ENCODE measurements around the gene SLC35D3. TPM values are rescaled to one million over a fixed set of nuclear protein-coding genes. Genes with fewer than 3 reads are reported as not detected.
"Not testable (repeated sequence)": the region's sequence is repeated elsewhere in the genome, so short reads cannot be mapped to it uniquely, and the experiment has no call there.

Gene SLC35D3
- total RNA-seq, 6 experiments from 2014 or later, result not detected

- Histone ChIP-seq H3K27ac (no peak overlapping the region), H3K27me3 (no peaks in the 10 kb centered on the region), H3K36me3 (no peaks in the 10 kb centered on the region), H3K4me1 (no peaks in the 10 kb centered on the region), H3K9me3 (no peaks in the 10 kb centered on the region), H3K4me3 (no peak overlapping the region)
- no peak for DNase-seq
- ATAC-seq, result no peak
- TF ChIP-seq POLR2A (IDR thresholded peaks at IDR 0.05), result no peak
- no peak for TF ChIP-seq CTCF (IDR thresholded peaks at IDR 0.05)
- intact Hi-C loops (cut with DNase I), result no loop called here
- WGBS (ENCODE audit: insufficient coverage, low coverage, low lambda C conversion rate, missing lambda C conversion rate), result 56% methylated on average over 4 of the region's 4 CpGs
Observed at GRCh38 chr6:136945711-136946121, 23.6 kb downstream of the SLC35D3 start.

GRCh38 chr6:136947037-136947436, 24.9 kb downstream of the SLC35D3 start:
- Histone ChIP-seq H3K36me3 (no peaks in the 10 kb centered on the region), H3K4me1 (no peaks in the 10 kb centered on the region), H3K27ac (no peak overlapping the region), H3K9me3 (no peaks in the 10 kb centered on the region), H3K4me3 (no peak overlapping the region), H3K27me3 (no peaks in the 10 kb centered on the region)
- TF ChIP-seq CTCF (IDR thresholded peaks at IDR 0.05), result no peak
- TF ChIP-seq POLR2A (IDR thresholded peaks at IDR 0.05), result no peak
- 51% methylated on average over 9 of the region's 9 CpGs for WGBS (ENCODE audit: insufficient coverage, low coverage, low lambda C conversion rate, missing lambda C conversion rate)
- ATAC-seq (no peak), DNase-seq (no peak)
- intact Hi-C loops (cut with DNase I), result no loop called here

GRCh38 chr6:136949957-136950356, 27.9 kb downstream of the SLC35D3 start:
- WGBS (ENCODE audit: insufficient coverage, low coverage, low lambda C conversion rate, missing lambda C conversion rate), result 81% methylated on average over 3 of the region's 3 CpGs
- ATAC-seq; intact Hi-C loops (cut with DNase I): not testable (repeated sequence)

GRCh38 chr6:136950436-136951126, 28.5 kb downstream of the SLC35D3 start:
- TF ChIP-seq POLR2A (IDR thresholded peaks at IDR 0.05) (no peak), CTCF (IDR thresholded peaks at IDR 0.05) (no peak)
- ATAC-seq (no peak), DNase-seq (no peak)
- intact Hi-C loops (cut with DNase I), result no loop called here
- no peaks in the 10 kb centered on the region for H3K27me3 ChIP-seq
- no peaks in the 10 kb centered on the region for H3K36me3 ChIP-seq
- no peaks in the 10 kb centered on the region for H3K9me3 ChIP-seq
- no peak overlapping the region for H3K4me3 ChIP-seq
- no peaks in the 10 kb centered on the region for H3K4me1 ChIP-seq
- WGBS (ENCODE audit: insufficient coverage, low coverage, low lambda C conversion rate, missing lambda C conversion rate), result 67% methylated on average over 4 of the region's 4 CpGs
- no peak overlapping the region for H3K27ac ChIP-seq

More at GRCh38 chr6:136949957-136950356, 27.9 kb downstream of the SLC35D3 start:
- not testable (repeated sequence) for H3K4me1 ChIP-seq, DNase-seq, H3K4me3 ChIP-seq, H3K36me3 ChIP-seq, H3K27me3 ChIP-seq, H3K9me3 ChIP-seq, H3K27ac ChIP-seq

GRCh38 chr6:136952714-136953260, 30.7 kb downstream of the SLC35D3 start:
- WGBS (ENCODE audit: insufficient coverage, low coverage, low lambda C conversion rate, missing lambda C conversion rate), result 72% methylated on average over 7 of the region's 7 CpGs
- TF ChIP-seq CTCF (IDR thresholded peaks at IDR 0.05) (no peak), POLR2A (IDR thresholded peaks at IDR 0.05) (no peak)
- no peak for ATAC-seq
- Histone ChIP-seq H3K36me3 (no peaks in the 10 kb centered on the region), H3K4me1 (no peaks in the 10 kb centered on the region), H3K27me3 (no peaks in the 10 kb centered on the region), H3K27ac (no peak overlapping the region), H3K9me3 (no peaks in the 10 kb centered on the region), H3K4me3 (no peak overlapping the region)
- intact Hi-C loops (cut with DNase I), result no loop called here
- DNase-seq, result no peak
